GM19351 (cell line): Measurements from ENCODE around the gene FRMD1.

Experiments
- ATAC-seq: cut with Tn5 transposase; IDR thresholded peaks from one replicate; pipeline ENCODE4 v1.9.1; 2021; ENCODE audit warnings: mild to moderate bottlenecking, moderate library complexity; ENCODE audit not compliant: unreplicated experiment

FRMD1 gene

DNA sequence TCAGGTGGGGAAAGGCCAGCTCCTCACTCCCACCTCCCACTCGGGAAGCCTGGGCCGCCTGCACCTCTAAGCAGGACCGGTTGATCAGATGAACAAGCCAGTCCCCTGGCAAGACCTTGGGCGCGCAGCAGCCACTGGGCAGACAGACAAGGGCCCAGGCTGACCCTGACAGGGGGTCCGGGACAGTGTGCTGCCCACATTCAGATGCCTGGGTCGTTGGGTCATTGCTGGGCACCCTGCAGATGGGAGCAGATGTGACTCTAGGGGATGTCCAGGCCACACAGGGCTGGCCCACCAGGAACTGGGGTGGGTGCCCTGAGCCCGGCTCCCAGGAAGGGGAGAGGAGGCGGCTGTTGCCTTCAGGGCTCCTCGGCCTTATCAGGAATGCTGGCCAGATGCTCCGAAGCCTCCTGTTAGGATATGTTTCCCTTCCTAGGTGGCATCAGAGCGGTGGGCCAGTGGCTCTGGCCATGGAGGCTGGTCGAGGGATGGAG, 17.3 kb upstream of the FRMD1 start:
- no peak for ATAC-seq

DNA sequence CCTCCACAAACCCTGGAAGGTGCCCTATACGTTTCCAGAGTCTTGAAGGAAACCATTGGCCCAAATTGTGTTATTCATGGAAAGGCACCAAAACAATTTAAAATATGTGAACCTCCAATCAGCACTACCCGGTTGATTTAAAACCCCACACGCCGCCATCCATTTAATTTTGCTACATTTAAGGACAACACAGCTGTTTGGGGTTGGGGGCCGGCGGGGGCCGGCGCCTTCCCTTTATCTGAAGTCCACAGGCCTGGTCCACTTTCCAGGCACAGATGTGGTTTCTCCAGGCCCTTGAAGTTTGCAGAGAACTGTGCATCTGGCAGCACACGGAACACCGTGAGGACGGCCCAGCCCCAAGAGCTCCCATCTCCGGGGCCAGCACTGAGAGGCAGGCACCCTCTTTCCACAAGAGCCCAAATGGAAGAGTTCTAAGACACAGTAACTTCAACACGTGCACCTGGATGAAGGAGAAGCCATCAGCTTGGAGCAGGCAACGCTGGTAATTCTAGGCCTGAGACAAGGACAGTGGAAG, 16.8 kb upstream of the FRMD1 start:
- ATAC-seq, result no peak

DNA sequence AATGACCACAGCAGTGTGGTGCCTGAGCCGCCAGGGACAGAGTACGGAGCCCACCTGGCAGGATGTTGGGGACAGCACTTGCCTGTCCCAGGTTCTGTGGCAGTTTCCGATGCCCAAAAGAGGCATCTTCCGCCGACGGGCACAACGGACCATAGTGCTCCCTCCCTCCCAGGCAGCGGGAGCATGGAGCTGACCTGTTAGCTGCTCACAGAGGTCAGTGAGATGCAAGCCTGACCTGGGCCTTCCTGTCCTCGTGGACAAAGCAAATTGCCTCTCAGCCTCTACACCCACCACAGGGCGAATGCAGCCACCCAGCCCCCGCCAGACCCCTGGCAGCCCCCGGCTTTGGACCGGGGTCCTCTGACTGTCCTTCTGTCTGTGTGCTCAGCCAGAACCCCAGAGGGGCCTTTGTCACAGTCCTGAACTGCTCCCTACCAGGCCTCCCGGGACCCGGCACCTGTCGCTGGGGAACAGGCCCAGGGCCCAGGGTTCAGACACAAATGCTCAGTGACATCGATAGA, 16.2 kb upstream of the FRMD1 start:
- no peak for ATAC-seq

DNA sequence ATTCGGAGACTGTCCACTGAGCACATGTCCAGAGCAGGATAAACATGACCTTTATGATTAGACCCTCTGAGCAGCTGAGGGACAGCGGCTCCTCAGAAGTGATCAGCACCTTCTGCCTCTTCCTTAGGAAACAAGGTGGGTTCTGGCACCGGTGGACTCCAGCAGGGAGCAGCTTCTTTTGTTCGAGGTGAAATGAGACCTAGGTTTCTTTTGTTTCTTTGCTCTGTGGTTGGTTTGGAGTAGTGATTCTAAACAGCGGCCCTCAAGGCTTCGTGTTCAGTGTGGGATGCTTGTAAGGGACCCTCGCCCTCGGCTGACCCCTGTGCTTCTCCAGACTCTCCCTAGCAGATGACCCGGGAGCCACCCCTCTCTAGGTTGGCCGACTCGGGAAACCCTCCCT, 14.6 kb upstream of the FRMD1 start:
- no peak for ATAC-seq

DNA sequence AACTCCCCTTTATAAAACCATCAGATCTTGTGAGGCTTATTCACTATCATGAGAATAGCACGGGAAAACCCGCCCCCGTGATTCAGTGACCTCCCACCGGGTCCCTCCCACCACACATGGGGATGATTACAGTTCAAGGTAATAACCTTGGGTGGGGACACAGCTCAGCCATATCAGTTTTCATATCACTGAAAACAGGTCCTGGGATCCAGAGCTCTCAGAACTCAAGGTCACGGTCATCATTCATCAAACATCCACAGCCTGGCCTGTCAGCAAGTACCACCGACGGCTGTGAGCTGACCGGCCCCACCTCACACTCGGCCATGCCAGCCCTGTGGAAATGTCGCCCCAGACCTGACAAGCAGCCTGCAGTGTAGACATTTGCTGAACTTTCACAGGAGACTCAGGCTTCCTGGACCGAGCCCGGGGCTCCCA, 14.1 kb upstream of the FRMD1 start:
- no peak for ATAC-seq

DNA sequence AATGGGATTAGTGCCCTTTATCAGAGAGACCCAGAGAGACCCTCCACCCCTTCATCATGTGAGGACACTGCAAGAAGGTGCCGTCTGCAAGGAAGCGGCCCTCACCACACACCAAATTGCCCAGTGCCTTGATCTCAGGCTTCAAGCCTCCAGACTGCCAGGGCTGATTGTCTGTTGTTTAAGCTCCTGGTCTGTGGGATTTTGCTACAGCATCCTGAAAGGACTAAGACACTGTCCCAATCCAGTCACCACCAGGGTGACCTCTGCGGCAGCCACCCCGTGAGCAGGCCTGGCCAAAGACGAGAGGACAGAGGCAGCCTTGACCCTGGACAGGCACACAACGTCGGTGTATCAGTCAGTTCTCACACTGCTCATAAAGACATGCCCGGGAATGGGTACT, 13.5 kb upstream of the FRMD1 start:
- ATAC-seq, result no peak

DNA sequence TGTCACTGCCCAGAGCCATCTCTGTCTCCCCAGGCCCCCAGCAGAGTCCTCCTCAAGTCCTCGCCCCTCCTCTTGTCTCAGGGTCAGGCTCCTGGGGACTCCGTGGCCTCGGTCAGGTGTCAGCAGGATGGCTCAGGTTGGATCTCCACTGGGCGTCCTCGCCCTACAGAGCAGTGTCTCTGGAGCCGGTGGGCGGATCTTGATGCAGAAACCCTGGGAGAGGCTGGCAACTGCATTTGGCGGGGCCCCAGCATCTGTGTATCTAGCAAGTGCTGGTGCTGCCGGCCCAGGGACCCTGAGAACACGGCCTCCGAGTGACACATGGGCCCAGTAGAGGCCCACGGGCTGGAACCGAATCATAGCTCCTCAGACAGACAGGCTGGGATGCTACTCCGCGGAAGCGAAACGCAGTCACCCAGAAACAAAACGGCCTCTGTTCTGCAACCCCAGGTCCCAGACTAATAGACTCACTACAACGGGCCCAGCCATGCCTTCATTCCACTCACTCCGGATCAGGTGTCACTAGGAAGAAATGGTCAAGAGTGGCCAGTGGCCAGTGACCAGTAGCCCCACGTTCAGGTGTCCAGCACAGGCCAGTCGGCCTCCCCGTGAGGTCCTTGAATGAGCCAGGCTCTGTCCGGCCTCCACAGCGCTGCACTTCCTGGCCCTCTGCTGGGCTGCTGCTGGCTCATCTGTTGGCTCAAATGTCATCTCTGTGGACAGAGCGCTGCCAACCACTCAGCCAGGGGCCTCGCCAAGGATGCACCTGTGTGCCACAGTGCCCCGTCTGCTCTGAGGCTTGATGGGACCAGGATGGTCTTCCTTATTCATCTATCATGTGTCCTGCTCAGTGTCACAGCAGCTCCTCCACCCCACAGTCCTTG, 12.6 kb upstream of the FRMD1 start:
- no peak for ATAC-seq

DNA sequence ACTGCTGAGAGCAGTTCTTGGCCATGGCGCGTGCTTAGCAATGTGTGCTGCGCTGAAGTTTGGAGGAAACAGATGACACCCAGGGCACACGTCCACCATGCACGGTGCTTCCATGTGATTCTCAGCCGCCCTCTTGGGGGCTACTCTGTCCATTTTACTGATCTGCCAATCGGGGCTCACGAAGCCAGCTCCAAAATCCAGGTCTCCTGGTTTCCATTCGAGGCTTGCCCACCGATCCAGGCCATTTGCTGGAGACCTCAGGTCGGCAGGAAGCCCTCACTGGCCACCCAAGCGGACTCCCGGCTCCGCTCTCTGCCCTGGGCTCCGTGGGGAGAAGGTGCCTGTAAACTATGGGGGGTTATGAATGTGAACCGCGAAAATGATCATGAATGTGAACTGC, 11.7 kb upstream of the FRMD1 start:
- no peak for ATAC-seq

DNA sequence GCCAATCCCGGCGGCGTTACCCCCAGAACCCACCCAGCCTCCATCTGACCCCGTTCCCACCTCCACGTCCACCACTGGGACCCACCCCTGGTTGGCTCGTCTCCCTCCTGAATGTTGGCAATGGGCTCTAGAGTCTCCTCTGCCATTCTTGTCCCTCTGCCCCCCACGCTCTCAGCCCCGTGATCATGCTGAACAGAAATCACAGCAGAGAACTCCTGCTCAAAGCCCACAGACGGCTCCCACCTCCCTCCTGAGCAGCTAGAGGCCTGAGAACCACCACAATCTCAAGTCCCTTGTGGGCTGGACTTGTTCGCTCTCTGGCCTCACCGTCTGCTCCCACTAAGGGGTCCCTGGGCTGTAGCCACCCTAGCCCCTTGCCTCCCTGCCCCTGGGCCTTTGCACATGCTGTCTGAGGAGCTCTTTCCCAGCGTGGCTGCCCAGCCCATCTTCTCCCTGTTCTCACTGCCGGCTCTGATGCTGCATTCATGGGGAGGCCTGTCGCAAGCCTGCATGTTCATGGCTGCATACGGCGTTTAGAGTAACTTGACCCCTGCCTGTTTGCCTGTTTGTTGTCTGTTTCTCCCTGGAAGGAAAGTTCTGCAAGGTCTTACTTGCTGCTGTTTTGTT, 11.2 kb upstream of the FRMD1 start:
- ATAC-seq, result no peak

DNA sequence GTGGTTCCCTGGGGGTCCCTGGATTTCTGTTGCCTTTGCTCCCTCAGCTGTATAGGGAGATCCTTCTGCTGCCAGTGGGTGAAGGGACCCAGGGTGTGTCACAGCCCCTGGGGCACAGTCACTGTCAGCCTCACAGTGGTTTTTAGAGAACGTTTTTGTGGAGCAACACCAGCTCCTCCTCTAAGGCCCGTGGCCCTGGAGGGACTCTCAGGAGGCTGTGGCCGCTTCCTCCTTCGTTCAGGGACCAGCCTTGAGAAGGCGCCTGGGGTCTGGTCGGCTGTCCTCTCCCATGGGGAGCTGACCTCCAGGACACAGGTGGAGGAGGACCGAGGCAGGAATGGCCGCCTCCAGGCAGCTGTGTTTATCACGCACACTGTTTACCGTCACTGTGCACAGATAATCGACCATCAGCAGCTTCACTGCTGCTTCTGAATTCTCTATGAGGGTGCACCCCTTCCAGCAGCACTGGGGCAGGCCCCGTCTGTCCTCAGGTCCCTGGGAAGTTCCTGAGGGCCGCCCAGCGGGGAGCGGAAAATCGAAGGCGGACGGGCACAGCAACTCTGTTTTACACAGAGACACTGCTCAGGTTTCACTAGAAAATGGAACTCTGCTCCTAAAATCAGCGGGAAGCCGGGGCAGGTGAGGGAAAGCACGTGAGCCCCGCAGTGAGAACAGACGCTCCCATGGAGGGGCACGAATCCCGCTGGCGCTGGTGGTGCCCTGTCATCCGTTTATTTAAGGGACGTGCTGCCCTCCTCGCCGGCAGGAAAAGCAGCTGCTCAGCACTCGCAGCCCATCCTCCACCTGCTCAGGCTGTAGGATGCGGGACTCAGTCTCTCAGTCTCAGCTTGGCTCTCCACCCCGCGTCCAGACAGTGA, 10.4 kb upstream of the FRMD1 start:
- no peak for ATAC-seq

DNA sequence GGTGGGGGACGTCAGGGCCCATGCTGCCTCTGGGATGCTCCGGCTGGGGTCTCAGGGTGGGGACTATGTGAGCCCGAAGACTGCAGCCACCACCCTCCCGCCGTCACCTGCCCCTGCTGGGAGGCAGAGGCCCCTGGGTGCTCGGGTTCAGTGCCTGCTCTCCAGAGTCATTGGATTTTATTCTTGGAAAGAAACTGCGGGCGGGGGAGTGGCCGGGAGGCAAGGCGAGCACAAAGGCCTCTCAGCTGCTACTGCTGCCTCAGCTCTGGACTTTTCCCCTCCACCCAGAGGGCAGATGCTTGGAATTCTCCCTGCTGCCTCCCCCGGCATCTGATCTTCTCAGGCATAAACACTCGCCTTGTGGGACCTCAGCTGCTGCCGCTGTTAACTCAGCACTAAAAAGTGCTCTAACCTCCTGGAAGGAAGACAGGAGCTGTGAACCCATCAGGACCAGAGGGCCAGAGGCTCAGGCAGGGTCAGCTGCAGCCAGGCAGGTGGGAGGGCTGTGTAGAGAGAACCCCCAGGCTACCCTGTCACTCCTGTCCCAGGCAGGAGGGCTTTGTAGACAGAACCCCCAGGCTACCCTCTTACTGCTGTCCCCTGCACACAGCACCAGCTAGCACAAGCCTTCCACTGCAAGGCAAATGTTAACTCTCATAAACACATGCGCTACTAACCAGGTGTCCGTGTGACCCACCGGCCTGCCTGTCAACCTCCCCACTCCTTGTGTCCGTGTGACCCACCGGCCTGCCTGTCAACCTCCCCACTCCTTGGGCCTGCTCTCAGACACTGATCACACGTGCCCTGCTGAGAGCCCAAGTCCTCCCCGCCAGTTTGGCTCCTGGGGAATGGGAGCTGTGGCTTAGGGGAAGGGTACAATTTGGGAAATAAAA, 9.4 kb upstream of the FRMD1 start:
- ATAC-seq, result no peak

DNA sequence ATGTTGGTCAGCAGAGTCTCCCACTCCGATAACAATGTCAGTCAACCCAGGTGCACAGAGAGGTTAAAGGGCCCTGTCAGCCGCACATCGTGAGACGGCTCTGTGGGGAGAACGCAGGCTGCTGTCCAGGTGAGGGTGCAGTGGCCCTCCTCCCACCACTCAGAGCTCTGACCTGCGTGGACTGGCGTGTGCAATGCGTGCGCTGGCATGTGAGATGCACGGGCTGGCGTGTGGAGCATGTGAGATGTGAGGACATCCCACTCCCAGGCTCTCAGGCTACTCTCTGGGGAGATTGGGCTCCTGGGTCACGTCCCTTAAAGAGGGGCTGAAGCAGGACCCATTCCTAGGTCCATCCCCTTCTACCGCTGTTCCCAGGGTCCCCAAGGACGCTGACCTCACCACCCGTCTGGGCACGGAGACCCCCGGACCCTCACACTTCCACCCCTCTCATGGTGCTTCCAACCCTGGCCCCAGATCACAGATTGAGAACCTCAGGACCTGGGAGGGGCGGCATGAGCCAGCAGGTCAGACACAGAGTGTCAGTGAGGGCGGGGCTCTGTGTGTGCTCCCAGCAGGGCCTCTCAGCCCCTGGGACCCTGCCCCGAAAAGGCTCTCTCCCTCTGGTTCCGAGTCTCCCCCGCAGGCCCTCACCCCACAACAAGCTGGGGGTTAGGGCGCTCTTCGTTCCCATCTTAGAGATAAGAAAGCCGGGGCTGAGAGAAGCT, 8.6 kb upstream of the FRMD1 start:
- ATAC-seq, result no peak

DNA sequence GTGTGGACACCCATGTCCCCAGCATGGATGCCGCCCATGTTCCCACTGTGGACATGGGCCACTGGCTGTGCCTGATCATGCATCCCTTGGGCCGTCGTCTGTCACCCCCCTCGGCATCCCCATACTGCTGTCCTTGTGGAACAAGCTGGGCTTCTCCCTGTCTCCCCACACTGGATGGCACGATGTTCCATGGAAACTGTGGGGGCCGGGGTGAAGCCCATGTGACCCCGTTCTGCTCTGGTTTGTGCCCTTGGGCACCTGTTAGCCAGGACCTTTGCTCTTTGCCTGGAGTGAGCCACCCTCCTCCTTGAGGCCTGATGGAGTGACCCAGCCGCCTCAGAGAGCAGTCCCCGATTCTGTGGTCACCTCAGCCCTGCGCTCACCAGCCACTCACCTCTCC, 7.6 kb upstream of the FRMD1 start:
- no peak for ATAC-seq

DNA sequence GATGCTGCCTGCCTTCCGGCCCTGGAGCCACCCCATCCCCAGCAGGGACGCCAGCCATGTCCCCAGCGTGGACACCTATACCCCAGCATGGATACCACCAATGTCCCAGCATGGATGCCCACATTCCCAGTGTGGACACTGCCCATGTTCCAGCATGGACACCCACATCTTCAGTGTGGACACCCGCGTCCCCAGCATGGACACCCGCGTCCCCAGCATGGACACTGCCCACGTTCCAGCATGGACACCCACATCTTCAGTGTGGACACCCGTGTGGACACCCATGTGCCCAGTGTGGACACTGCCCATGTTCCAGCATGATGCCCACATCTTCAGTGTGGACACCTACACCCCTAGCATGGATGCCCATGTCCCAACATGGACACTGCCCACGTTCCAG, 7.1 kb upstream of the FRMD1 start:
- no peak for ATAC-seq

DNA sequence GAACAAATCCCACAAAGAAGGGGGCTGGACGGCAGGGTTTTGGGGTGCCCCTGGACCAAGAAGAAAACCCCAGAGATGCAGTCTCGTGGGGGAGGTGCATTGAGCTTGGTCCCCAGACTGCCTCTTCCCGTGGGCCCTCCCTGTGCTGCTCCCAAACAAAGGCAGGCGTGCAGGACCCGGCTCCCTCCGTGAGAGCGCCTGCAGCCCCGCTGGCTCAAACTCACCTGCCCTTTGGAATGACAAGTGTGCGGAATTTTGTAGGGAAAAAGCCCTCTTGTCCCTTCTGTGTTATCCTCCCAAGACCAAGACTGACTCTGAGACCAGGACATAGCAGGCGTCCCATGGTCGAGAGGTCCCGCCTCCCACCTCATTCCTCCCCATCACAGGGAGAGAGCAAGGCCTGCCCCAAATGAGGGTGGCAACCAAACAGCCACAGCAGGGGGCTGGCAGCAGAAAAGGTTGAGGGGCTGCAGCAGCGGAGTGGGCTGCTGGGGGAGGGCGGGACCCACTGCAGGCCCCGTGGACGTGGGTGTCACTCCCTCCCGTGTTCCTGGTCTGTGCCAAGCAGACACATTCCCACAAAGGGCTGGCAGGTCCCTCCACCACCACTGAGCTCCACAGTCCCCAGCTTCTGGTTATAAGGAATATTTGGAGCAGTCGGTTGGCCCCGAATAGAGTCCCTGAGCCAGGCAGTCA, 5.6 kb upstream of the FRMD1 start:
- ATAC-seq, result no peak

DNA sequence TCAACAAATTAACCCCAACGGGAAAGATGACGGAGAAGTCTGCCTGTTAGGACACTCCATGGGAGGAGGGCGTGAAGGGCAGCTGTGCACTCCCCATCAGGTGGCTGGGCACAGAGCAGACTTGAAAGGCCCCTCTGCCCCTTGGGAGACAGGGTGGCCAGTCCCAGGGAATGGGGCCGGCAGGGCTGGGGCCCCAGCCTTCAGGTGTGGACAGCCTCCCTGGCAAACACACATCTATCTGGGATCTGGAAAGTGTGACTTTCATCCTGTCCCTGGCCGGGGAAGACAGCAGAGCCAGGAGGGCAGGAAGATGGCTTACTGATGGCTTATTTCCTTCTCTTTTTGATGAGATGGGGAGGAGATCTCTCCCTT, 4.5 kb upstream of the FRMD1 start:
- ATAC-seq, result no peak

DNA sequence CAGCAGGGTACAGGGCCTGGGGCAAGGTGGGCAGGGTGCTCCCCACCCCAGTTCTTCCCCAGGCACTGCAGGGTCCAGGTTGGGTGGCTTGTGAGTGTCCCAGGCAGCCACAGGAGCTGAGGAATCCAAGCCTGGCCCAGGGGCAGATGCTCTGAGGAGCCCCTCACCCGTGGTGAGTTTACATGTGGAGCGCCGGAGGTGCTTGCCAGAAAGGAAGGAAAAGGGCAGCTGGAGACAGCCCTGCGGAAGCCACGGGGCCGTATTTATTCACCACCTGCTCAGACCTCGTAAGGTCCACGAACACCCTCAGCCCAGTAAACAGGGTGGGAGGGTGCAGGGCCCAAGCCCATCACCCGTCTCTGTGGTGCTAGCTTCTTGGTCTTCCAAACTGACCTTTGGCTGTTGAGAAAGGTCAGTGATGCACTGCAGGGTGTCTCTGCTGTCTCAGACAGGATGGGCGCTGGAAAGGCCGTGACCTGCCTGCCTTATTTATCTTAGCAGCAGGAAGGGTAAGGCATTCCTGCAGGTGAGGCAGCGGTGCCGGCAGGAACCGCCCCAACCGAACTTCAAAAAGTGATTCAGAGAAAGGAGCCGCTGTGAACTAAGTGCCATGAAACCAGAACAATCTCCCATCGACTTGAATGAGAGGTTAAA, 4.0 kb upstream of the FRMD1 start:
- no peak for ATAC-seq

DNA sequence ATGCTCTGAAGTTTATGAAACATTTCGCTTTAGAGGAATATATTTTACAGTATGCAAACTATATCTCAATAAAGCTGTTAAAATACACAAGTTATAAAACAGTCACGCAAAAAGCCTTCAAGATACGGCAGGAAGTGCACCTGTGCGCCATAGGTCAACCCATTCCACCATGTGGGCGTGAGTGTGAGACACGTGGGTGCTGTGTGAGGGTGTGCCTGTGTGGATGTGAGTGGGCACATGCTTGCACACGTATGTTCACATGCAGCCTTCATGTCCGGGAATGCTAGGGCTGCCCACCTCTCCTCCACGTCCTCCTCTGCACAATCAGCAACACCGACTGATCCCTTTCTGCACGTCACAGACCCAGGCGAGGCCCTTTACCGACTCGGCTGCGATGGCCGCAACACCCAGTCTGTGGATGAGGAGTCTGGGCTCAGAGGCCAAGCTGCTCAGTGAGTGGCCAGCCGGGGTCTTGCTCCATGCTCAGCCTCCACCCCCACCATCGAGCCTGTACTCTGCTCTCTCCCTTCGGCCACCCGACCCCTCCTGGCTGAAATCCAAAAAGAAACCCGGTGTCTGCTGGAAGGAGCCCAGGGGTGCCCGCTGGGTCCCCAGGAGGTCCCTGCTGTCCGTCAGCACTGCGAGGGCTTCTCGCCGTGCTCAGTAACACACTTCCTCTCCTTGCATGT, 3.0 kb upstream of the FRMD1 start:
- ATAC-seq, result no peak
